ENCODE data around the gene ABHD3.
"Not testable (repeated sequence)": the region's sequence is repeated elsewhere in the genome, so short reads cannot be mapped to it uniquely, and the experiment has no call there.

Gene ABHD3

DNA sequence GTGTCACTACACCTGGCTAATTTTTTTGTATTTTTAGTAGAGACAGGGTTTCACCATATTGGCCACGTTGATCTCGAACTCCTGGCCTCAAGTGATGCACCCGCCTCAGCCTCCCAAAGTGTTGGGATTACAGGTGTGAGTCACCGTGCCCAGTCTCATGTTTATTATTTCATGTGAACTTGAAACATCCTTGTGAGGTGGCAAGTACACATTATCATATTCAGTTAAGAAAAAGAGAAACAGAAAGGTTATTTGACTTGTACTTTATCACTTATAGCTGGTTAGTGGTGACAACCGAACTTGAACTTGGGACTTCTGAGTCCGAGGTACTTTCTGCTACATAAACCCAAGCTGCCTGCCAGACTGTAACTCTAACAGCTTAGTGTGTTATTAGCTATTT is 24.4 kb downstream of the ABHD3 start:
- TF ChIP-seq, protein P1, sequence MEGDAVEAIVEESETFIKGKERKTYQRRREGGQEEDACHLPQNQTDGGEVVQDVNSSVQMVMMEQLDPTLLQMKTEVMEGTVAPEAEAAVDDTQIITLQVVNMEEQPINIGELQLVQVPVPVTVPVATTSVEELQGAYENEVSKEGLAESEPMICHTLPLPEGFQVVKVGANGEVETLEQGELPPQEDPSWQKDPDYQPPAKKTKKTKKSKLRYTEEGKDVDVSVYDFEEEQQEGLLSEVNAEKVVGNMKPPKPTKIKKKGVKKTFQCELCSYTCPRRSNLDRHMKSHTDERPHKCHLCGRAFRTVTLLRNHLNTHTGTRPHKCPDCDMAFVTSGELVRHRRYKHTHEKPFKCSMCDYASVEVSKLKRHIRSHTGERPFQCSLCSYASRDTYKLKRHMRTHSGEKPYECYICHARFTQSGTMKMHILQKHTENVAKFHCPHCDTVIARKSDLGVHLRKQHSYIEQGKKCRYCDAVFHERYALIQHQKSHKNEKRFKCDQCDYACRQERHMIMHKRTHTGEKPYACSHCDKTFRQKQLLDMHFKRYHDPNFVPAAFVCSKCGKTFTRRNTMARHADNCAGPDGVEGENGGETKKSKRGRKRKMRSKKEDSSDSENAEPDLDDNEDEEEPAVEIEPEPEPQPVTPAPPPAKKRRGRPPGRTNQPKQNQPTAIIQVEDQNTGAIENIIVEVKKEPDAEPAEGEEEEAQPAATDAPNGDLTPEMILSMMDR (IDR thresholded peaks at IDR 0.05; ENCODE audit: insufficient read depth, low read length, poor library complexity, severe bottlenecking): no peak
- DNase-seq (ENCODE audit: extremely low read depth, insufficient read length): no peak
- Histone ChIP-seq H3K27me3 (replicated peaks; ENCODE audit: control insufficient read depth, insufficient read depth, low read length) (no peaks in the 10 kb centered on the region), H3K36me3 (ENCODE audit: control insufficient read depth, insufficient read depth, low read length) (no peaks in the 10 kb centered on the region), H3K4me3 (replicated peaks; ENCODE audit: low read depth, low read length) (no peak overlapping the region)

DNA sequence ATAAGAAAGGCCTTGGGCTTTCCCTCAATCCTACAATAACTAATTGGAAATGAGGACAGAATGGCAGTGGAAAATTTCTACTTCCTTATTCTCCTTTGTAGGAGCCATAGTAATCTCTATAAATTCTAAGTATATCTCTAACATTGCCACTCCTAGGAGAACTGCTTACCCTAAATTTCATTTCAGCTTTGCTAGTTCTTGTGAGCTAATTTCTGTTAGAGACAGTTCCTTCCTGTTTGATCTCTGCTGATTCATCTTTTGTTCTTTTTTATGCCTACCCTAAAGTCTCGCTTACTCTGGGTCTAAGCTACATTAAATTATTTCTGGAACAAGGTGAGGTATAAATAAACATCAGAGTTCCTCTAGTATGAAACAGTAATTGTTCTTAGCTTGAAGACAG is 25.7 kb downstream of the ABHD3 start:
- H3K36me3 ChIP-seq (ENCODE audit: control insufficient read depth, insufficient read depth, low read length): no peaks in the 10 kb centered on the region
- TF ChIP-seq, protein P1 (IDR thresholded peaks at IDR 0.05; ENCODE audit: insufficient read depth, low read length, poor library complexity, severe bottlenecking): no peak
- DNase-seq (ENCODE audit: extremely low read depth, insufficient read length): no peak
- H3K27me3 ChIP-seq (replicated peaks; ENCODE audit: control insufficient read depth, insufficient read depth, low read length): no peaks in the 10 kb centered on the region
- H3K4me3 ChIP-seq (replicated peaks; ENCODE audit: low read depth, low read length): no peak overlapping the region

DNA sequence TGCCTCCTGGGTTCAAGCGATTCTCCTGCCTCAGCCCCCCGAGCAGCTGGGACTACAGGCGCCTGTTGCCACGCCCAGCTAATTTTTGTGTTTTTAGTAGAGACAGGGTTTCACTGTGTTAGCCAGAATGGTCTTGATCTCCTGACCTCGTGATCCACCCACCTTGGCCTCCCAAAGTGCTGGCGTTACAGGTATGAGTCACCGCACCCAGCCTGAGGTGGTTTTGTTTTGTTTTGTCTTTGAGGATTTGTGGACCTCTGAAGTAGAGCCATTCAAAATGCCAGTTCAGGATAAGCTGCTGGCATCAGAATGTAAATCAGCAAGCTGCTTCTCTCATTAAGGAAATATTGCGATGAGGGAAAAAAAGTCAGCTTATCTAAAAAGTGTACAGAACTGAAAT is 29.2 kb downstream of the ABHD3 start:
- H3K27me3 ChIP-seq (replicated peaks; ENCODE audit: control insufficient read depth, insufficient read depth, low read length); H3K4me3 ChIP-seq (replicated peaks; ENCODE audit: low read depth, low read length); H3K36me3 ChIP-seq (ENCODE audit: control insufficient read depth, insufficient read depth, low read length): not testable (repeated sequence)
- peak; percentile 15 for DNase-seq (ENCODE audit: extremely low read depth, insufficient read length)

- TF ChIP-seq, protein P1 (IDR thresholded peaks at IDR 0.05; ENCODE audit: insufficient read depth, low read length, poor library complexity, severe bottlenecking): no peak
- H3K36me3 ChIP-seq (ENCODE audit: control insufficient read depth, insufficient read depth, low read length): no peaks in the 10 kb centered on the region
- no peaks in the 10 kb centered on the region for H3K27me3 ChIP-seq (replicated peaks; ENCODE audit: control insufficient read depth, insufficient read depth, low read length)
- DNase-seq (ENCODE audit: extremely low read depth, insufficient read length): no peak
- H3K4me3 ChIP-seq (replicated peaks; ENCODE audit: low read depth, low read length): no peak overlapping the region
Observed at GRCh38 chr18:21672521-21673267, 31.9 kb downstream of the ABHD3 start.

DNA sequence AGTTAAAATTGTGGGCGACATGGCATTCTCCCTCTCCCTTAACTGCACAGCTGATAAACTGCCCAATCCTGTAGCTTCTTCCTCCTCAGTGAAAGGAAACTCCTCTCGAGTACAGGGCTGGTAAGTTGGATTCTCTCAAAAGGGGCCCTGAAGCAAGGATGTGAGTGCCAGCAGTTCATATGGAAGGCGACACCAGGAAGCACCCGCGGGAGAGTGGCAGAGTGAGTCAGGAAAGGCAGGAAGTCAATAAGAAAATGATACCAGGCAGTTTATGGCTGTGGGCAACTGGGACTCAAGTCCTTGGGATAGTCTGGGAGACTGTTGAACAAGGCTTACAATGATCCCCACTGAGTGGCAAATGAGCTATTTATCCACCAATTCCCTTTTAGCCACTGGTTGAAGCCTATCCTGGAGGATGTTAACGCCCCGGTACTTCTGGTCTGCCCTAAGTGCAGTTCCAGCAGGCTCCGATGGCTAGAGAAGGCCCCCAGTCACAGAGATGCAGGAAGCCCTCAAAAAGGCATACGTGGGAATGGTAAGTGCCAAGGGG is 34.8 kb downstream of the ABHD3 start:
- no peak for DNase-seq (ENCODE audit: extremely low read depth, insufficient read length)
- Histone ChIP-seq H3K36me3 (ENCODE audit: control insufficient read depth, insufficient read depth, low read length) (no peaks in the 10 kb centered on the region), H3K4me3 (replicated peaks; ENCODE audit: low read depth, low read length) (no peak overlapping the region), H3K27me3 (replicated peaks; ENCODE audit: control insufficient read depth, insufficient read depth, low read length) (no peaks in the 10 kb centered on the region)
- TF ChIP-seq, protein P1 (IDR thresholded peaks at IDR 0.05; ENCODE audit: insufficient read depth, low read length, poor library complexity, severe bottlenecking): no peak

DNA sequence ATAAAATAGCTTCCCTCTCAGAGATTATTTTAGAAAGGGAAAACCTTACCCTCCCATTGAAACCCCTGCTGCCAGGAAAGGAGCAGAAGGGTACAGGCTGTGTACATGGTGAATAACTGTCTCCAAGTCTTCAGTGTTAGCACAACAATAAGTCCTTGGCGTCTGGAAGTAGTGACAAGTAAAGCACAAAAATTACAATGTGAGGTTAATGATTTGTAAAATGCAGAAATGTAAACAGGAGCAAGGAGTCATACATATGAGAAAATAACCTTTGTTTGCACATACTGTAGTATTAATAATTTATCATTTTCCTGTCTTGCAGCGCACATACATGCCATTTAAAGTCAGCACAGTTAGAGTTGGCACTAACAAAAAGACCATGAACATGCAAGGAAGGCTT is 40.5 kb downstream of the ABHD3 start:
- no peaks in the 10 kb centered on the region for H3K27me3 ChIP-seq (replicated peaks; ENCODE audit: control insufficient read depth, insufficient read depth, low read length)
- peaks cover 4% of the 10 kb centered on the region for H3K36me3 ChIP-seq (ENCODE audit: control insufficient read depth, insufficient read depth, low read length)
- TF ChIP-seq, protein P1 (IDR thresholded peaks at IDR 0.05; ENCODE audit: insufficient read depth, low read length, poor library complexity, severe bottlenecking): no peak
- no peak for DNase-seq (ENCODE audit: extremely low read depth, insufficient read length)
- H3K4me3 ChIP-seq (replicated peaks; ENCODE audit: low read depth, low read length): no peak overlapping the region
